Activated naive CD4-positive, alpha-beta T cell treated with Interleukin-2 at 50 U/mL for 16 hours (primary cell): ENCODE data around the gene MS4A13.
"Not testable (repeated sequence)": the region's sequence is repeated elsewhere in the genome, so short reads cannot be mapped to it uniquely, and the experiment has no call there.

Source experiments
- DNase-seq: peaks from one replicate; pipeline ENCODE4 v3.0.0-alpha.2; 2020

The MS4A13 gene, protein sequence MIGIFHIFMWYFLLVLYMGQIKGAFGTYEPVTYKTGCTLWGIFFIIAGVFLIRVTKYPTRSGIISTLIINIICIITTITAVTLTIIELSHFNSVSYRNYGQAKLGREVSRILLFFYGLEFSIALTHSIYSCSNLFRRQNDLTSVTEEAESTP

DNA sequence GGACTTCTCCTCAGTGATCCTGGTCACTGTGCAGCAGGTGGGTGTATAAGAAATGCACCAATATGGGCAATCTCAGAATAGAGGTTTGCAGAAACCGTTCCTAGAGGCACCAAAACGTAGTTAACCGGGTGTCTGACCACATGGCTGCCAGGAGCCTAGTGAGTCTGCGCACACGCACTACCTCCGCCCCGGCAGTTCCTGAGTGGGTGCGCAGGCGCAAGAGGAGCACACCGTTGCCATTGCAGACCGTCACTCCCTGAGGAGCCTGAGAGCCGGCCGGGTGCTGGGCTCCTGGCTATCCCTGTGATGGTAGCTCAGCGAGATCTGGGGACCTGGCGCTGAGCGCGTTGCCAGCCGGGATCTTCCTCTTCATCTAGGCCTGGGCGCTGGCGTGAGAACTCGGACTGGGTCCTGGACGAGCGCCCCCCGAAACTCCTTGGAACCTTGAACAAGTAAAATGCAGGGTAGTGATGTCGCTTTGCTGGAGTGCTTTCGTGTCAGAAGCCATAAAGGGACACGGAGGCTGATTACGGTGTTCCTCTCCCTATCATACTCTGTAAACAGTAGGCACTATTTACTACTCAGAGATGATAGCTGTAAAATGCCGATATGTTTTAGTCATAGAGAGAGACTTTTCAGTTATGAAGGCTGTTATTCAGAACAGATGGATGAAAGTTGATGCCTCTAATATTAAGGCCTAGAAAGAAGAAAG lies at the start of gene MS4A13:
TSS of gene MS4A13 (plus strand) at position 249 of the 712 bp plus-strand sequence. CDS start 2,692 bp downstream, outside the sequence.
- DNase-seq = no peak

DNA sequence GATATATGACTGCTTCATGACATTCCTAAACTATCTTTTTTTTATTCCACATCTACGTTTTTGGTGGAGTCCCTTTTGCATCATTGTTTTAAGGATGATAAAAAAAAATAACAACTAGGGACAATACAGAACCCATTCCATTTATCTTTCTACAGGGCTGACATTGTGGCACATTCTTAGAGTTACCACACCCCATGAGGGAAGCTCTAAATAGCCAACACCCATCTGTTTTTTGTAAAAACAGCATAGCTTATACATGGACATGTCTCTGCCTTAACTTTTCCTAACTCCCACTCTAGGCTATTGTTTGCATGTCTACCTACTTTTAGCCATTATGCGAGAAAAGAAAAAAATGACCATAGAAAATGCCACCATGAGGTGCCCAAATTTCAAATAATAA lies 46.4 kb upstream of the MS4A13 start:
- DNase-seq = no peak

DNA sequence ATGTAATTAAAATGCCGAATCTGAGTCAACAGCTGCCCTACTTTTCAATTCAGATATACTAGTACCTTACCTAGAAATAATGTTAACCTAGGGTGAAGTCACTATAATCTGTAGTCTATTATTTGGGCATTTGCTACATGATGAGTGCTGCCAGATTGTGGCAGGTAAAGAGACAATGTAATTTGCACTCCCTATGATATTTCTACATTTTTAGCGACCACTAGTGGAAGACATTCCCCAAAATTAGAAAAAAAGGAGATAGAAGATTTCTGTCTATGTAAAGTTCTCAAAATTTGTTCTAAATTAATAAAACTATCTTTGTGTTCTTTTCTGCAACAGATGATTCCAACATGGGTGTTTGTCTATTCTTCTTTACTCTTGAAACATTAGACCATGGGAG lies 45.5 kb upstream of the MS4A13 start:
- DNase-seq = no peak

DNA sequence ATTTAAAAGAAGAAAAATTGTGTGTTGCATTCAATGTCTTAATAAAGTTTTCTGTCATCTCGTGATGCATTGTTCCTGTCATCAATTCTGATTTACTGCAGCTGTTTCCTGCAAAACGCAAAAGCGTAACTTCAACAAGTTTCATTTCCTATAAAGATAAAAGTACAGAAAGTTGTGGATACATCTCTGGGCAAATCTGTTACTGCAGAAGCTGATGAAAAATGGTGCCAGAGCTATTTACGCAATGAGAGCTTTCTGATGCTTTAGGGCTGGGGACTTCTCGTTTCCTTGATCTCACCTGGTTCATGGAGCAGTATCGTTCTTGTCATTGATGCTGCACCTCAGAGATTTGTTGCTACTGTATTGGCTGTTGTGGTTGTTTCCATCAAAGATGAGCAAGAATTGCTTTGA lies 38.2 kb upstream of the MS4A13 start:
- no peak for DNase-seq

DNA sequence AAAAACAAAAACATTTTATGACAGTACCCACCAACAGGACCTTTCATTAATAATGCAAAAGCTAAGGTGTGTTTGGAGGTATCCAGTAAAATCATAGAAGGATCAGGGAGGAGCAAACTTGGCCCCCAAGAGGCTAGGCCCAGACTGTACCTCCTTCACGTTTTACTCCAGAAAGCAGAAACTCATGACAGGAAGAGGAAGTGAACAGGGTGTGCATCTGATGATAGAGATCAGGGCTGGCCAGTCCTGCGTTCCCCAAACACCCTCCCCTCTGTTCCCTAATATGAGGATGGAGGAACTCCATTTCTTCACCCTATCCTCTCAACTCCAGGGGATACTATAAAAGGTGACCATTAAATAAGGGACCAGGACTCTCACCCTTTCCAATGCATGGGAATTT lies 32.8 kb upstream of the MS4A13 start:
- DNase-seq = no peak

DNA sequence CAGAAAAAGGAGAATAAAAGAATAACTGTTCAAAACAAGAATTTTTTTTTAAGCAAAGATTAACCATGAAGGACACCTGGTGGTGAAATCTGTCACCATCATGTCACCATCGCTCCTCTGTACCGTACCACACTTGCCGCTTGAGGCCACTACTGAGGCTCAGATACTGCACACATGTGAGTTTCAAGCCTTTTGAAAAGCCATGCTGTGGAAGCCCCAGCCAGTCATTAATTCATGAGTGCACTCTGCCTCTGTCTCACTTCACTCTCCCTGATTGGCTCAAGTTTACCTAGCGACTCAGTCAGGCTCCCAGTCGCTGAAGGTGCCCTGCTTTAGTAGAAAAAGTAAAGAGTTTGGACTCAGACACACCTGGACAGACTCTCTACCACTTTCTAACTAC lies 29.2 kb upstream of the MS4A13 start:
- DNase-seq = peak; percentile 3

DNA sequence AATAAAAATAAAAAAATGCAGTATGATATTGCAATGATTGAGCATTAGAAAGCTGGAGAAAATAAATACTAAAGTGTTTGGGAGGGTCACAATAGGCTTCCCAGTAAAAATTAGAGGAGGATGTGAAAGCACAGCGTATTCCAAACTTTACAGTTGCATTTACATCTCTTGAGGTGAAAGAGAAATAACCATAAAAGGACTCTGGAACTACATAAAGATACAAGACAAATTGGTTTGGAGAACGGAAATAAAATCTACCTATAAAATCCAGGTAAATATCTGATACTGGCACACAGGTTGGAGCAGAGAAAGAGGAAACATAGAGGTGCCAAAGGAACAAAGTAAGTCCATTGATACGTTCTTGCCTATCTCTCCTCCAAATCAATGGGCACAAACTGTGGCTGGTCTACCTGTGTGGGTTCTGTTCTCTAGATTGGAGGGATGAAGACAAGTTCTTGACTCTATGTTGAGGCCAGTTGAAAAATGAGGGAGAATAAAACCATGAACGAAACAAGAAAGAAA lies 22.6 kb upstream of the MS4A13 start, which contains the start of gene MS4A12:
TSS of gene MS4A12 (plus strand) at position 291 of the 522 bp plus-strand sequence. CDS start 4,541 bp downstream, outside the sequence.
- no peak for DNase-seq

DNA sequence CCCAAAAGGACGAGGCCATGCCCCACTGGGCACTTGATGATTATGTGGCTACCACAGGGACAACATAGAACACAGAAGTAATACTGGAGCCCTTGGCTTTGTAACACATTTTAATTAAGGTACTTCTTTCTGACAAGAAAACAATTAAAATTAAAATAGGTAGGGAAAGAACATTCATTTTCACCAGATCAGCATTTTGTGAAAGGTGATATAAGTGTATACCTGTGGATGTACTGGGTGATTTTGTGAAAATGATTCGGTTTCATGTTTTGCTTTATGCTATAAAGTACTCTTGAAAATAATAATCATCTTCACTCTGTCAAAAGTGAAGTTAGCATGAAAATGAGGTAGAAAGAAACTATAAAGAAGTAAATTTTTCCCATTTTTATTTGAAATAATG lies 21.7 kb upstream of the MS4A13 start:
- DNase-seq = no peak

DNA sequence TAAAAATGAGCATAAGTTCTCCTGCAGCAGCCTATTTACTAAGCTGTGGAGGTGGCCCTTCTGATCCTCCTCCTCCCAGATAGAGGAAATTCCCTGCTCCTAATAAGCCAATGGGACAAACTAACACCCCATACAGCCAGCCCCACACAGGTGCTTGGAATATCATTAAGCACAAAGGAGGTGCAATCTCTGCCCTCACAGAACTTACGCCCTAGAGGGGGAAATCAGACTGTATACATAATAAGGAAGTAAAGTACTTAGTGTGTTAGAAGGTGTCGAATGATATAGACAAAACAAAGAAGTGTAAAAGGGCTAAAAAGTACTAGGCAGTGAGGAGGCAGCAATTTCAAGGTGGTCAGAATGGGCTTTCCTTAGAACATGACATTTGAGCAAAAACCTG lies 16.8 kb upstream of the MS4A13 start:
- DNase-seq = no peak

DNA sequence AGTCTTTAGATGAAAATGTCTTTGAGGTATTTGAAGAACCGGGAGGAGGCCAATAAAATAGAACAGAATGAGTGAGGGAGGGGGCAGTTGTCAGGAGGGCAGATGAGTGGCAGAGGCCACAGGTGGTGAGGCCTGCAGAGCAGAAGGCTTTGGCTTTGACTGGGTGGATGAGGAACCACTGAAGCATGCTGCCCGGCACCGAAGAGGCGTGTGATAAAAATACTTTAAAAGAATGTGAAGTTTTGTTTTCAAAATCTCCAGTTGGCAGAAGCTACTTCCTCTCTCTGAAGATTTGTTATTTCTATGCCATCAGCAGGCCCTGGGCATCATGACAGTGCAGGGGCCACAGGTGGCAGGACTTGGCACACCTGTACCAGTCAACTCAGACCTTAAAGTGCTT lies 16.3 kb upstream of the MS4A13 start:
- no peak for DNase-seq

DNA sequence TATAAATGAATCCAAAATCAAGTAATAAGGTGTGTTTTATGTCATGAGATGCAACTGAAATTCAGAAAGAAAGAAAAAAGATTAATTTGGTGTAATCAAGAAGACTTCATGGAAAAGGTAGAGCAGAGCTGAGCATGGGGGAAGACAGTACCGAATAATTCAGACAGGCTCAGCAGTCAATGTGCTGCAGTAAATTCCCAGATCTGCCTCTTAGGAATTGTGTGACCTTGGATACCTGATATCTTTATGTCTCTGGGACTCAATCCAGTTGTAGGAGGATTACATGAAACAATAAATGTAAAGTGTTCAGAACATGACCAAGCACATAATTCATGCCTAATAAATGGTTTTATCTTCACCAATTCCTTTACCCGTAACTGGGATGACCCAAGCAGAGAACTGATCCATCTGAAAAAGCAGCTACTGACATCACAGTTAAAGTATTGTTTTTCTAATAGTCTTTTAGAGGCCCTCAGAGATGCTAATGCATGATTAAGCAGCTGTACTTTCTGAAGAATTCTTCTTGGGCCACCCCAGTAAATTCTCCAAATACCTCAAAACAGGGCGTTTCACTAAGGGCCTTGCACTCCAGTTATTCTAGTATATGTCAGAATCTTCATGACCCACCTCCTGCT lies 14.8 kb upstream of the MS4A13 start:
- no peak for DNase-seq

DNA sequence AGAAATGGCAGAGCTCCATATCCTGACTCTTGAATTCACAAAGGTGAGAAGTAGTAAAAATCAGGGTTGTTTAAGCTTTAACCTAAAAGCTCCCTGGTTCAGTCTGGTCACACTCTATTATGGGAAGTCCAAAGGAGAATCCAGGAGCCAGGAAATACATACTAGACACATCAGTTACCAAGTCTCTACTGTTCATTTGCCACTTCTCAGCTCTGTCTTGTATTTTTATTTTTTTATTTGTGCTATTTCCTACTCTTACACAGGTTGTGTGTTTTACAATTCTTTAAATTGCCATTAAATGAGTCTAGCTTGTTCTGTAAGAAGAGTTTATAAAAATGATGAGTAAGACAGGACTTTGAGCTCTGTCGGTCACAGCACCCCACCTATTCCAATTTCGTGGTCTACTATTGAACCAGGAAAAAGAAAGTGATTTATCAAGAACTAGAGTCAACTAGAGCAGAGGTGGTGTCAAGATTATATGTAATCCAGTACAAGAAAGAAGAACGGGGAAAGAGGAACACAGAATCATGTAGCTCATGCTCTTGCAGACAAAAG lies 12.9 kb upstream of the MS4A13 start:
- DNase-seq = no peak

DNA sequence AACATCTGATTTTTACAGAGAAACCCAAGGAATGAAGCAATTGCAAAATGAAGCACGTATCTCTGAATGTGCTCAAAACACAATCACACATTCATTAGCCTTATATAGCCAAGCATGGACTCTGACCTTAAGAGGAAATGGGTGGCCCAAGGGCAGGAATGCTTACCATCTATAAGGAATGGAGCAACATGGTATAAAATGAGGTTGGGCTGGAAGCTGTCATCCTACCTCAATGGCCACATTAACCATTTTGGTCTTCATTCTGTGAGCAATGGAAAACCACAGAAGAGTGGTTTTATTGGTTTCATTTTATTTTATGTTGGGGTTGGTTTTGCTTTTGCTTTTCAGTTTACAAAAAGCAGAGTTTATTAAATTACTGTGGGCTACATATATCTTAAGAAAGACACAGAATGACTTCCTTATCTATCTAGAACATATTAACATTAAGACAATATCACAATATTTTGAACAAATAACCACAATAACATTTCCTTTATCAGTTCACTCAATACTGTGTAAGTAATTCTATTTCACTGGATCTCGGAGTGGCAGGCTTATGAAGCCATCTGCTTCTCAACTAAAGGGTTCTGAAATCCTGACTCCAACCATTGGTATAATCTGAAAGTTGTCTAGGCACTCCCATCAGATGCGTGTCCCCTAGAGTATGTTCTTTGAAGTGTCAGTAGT lies 10.8 kb upstream of the MS4A13 start:
- DNase-seq = no peak

DNA sequence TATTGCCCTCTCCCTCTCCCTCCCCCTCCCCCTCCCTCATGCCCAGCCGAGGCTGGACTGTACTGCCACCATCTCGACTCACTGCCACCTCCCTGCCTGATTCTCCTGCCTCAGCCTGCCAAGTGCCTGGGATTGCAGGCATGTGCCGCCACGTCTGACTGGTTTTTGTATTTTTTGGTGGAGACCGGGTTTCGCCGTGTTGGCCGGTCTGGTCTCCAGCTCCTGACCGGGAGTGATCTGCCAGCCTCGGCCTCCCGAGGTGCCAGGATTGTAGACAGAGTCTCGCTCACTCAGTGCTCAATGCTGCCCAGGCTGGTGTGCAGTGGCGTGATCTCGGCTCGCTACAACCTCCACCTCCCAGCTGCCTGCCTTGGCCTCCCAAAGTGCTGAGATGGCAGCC lies 5.6 kb upstream of the MS4A13 start:
- DNase-seq = not testable (repeated sequence)

DNA sequence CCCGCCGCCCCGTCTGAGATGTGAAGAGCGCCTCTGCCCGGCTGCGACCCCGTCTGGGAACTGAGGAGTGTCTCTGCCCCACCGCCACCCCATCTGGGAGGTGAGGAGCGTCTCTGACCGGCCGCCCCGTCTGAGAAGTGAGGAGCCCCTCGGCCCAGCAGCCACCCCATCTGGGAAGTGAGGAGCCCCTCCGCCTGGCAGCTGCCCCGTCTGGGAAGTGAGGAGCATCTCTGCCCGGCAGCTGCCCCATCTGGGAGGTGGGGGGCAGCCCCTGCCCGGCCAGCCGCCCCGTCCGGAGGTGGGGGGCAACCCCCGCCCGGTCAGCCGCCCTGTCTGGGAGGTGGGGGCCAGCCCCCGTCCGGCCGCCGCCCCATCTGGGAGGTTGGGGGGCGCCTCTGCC lies 5.0 kb upstream of the MS4A13 start:
- DNase-seq = not testable (repeated sequence)

DNA sequence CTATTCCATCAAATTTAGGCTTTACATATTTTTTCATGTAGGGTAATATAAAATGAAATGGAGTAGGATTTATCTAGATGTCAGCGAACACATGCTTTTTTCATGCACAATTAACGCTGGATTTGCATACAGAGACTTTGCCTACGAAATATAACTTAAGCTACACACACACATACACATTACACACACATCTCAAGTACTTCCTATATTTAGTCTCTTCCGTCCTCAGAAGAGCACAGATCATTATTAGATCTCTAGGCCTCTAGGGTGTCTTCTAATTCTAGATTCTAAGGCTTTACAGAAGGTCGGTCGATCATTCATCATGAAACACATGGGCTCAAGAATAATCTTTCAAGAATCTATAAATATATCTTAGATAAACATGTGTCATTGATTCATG lies 3.8 kb upstream of the MS4A13 start:
- DNase-seq = no peak

DNA sequence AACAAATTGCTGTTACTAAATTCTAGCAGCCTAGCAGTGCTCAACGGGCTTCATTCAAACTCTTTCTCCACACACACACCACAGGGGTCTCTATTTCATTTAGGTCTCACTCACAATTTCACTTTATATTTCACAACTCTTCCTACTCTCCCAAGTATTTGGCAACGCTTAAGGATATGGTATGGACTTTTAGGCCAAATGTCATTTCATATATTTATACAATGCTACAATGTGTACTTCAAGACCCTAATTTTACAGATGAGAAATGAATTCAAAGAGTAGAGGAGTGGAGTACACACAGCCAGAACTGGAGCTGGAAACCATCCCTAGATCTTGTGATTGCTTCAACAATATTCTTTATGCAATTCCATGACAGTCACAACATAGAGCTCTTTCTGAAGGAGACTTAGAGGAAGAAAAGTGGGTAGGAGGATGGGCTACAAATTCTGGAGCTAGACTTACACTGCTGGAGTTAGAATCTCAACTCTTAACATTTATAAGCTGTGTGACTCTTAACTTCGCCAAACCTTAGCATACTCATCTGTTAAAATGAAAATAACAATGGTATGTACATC lies 2.5 kb upstream of the MS4A13 start:
- DNase-seq = no peak

DNA sequence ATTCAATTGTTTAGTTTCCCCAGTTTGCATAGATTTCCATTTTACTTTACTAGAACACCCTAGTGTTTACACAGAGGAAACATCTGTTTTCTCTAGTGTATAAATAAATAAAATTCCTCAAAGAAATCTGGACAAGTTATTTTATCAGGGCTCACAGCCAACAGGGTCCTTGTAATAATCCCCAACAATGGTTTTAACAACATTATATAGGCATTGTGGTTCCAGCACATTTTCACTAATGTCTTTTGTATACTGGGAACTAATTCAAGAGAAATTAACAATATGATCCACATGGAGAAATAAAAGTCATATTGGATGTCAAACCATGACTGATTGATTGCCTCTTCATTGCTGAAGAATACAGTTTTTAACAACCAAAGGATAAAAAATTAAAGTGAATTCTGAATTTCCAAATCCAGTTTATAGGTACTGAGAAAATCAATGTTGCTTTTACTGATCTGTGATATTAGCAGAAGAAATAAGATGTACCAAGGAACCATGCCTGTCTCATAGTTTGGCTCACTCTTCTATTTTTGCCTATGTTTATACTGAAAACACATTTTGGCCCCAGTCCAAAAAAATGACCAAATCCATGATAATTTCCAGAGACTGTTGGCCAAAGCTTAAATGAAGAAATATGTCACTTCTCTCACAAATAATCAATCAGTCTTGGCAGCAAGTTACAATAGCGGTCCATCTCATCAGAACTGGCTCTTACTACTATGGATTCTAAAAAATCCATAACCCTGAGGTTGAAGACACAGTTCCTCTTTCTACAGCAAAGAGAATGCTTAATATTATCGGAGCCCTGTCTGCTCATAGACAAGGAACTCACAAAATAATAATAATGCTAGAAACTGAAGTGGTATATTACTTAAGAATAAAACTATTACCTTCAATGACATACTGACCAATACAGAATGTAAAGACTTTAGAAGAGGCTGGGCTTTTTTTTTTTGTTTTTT lies 1.4 kb upstream of the MS4A13 start:
- no peak for DNase-seq

DNA sequence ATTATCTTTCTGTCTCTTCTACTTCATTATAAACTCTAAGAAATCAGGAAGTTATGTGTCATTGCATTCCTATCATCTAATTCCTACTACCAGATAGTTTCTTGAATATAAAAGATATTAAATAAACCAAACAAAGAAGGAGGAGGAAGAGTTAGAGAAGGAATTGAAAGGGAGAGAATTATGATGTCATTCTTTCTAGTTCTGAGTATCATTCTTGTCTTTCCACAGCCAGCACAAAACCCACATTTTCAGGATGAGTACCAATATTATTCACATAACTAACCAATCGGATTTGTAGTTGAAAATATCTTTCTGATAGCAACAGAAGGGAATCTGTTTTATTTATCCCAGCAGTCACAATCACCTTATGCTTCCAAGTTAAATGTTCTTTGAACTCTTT lies 13.3 kb downstream of the MS4A13 start:
- no peak for DNase-seq

DNA sequence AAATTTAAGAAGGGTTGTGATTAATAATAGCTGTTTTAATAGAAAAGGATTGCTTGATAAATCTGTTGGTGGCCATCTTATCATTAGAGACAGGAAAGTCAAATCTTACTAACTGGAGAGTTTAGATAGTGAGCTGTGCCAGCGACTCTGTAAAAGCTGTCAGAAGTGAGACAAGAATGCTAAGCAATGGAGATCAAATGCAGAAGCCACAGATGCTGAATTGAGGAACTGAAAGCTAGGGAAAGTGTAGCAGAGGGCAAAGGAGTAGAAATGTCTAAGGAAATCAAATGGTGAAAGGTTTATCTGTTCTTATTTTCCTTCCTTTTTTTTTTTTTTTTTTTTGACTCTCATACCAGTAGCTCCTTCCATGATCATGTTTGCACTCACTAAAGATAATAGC lies 13.7 kb downstream of the MS4A13 start:
- DNase-seq = no peak

DNA sequence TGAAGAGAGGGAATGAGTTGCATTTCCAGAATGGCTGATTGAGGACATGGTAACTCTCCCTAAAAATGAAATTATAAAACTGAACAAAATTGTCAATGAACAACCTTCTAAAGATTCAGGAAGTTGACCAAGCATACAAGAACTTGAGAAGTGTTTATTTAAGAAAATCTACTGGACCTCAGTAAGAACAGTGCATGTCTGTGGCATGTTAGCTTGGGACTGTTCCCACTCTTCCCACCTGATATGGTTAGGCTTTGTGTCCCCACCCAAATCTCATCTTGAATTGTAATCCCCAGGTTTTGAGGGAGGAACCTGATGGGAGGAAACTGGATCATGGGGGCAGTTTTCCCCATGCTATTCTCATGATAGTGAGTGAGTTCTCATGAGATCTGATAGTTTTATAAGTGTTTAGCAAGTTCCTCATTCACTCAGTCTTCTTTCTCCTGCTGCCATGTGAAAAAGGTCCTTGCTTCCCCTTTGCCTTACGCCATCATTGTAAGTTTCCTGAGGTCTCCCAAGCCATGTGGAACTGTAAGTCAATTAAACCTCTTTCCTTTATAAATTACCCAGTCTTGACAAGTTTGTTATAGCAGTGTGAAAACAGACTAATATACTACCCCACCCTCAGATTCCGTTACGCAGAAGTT lies 15.4 kb downstream of the MS4A13 start:
- no peak for DNase-seq
